NAMALWA (cell line): ENCODE results near the gene RFX8.

Experiments
- DNase-seq: peaks from one replicate; pipeline ENCODE4 v3.0.0-alpha.2; 2015; ENCODE audit warnings: low spot score

Gene RFX8

DNA sequence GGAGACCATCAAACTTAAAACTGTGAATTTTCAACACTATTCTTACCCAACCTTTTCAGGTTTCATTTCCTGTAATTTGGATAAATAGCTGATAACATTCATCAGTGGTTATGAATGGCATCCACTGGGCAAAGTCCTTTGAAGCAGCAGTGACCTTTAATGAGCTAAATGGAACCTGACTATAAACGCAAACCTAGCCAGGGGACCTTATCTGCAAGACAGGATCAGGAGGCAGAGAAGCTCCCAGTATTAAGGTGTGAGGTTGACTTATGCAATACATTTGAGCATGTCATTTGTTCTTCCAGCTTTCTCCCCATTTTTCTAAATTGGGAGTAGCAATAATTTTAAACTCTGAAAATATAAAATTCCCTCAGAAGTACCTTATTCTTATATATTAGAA, 126.0 kb downstream of the RFX8 start:
- DNase-seq, result no peak
